GM12878 (cell line): ENCODE measurements around the gene EXD3.

ENCODE experiments used
- ATF2 ChIP-seq: IDR thresholded peaks from 2 replicates; pipeline ENCODE4 v1.6.1; 2012; ENCODE audit warnings: low read length, inconsistent platforms
- ATF3 ChIP-seq: IDR thresholded peaks from 2 replicates; pipeline ENCODE4 v1.6.1; 2011; ENCODE audit warnings: low read depth, mild to moderate bottlenecking, low read length, moderate library complexity, borderline replicate concordance; ENCODE audit errors: extremely low read depth
- ATF7 ChIP-seq: fragments of 450-650 bp; IDR thresholded peaks from 2 replicates; pipeline ENCODE4 v1.6.1; 2016; ENCODE audit warnings: low read depth, mild to moderate bottlenecking
- CREB1 ChIP-seq: IDR thresholded peaks from 2 replicates; pipeline ENCODE4 v1.6.1; 2012; ENCODE audit warnings: low read depth, mild to moderate bottlenecking, inconsistent platforms
- CTCF ChIP-seq, 3 experiments: IDR thresholded peaks in 2 of 3; conservative IDR thresholded peaks in 1 of 3; 2 replicates each; pipeline ENCODE4 v1.5.1; 2011; ENCODE audit warnings: low read depth in 3 of 3, low read length in 3 of 3, mild to moderate bottlenecking in 3 of 3, control low read depth in 2 of 3, moderate library complexity in 2 of 3, inconsistent platforms in 1 of 3, mixed read lengths in 1 of 3; ENCODE audit not compliant: control insufficient read depth in 2 of 3, insufficient read depth in 1 of 3; ENCODE audit errors: extremely low read depth in 1 of 3
- EZH2 ChIP-seq: IDR thresholded peaks from 2 replicates; pipeline ENCODE4 v1.6.1; 2012; ENCODE audit warnings: low read depth, mild to moderate bottlenecking, control low read depth, inconsistent platforms, low read length, borderline replicate concordance; ENCODE audit not compliant: control insufficient read depth
- FOXM1 ChIP-seq: IDR thresholded peaks from 2 replicates; pipeline ENCODE4 v1.6.1; 2012; ENCODE audit warnings: low read depth, mild to moderate bottlenecking, inconsistent platforms, low read length, moderate library complexity
- NR2C2 ChIP-seq: IDR thresholded peaks from 2 replicates; pipeline ENCODE4 v1.6.1; 2011; ENCODE audit warnings: borderline replicate concordance, low read depth; ENCODE audit not compliant: control insufficient read depth, insufficient read length
- POLR2AphosphoS5 ChIP-seq: IDR thresholded peaks from 2 replicates; pipeline ENCODE4 v1.6.1; 2011; ENCODE audit warnings: mild to moderate bottlenecking, low read length, inconsistent platforms
- RBBP5 ChIP-seq: fragments of 200-600 bp; sonication (generic); conservative IDR thresholded peaks from 2 replicates; pipeline ENCODE4 v1.6.1; 2016
- SUPT20H ChIP-seq: IDR thresholded peaks from 2 replicates; pipeline ENCODE4 v1.6.1; 2011; ENCODE audit warnings: low read depth, mild to moderate bottlenecking, low read length, moderate library complexity, borderline replicate concordance; ENCODE audit not compliant: control insufficient read depth
- TAF1 ChIP-seq: IDR thresholded peaks from 2 replicates; pipeline ENCODE4 v1.6.1; 2011; ENCODE audit warnings: mild to moderate bottlenecking, low read depth, low read length, borderline replicate concordance
- TBL1XR1 ChIP-seq: IDR thresholded peaks from 2 replicates; pipeline ENCODE4 v1.6.1; 2012; ENCODE audit warnings: low read depth, low read length, improper control_type of control experiment

DNA sequence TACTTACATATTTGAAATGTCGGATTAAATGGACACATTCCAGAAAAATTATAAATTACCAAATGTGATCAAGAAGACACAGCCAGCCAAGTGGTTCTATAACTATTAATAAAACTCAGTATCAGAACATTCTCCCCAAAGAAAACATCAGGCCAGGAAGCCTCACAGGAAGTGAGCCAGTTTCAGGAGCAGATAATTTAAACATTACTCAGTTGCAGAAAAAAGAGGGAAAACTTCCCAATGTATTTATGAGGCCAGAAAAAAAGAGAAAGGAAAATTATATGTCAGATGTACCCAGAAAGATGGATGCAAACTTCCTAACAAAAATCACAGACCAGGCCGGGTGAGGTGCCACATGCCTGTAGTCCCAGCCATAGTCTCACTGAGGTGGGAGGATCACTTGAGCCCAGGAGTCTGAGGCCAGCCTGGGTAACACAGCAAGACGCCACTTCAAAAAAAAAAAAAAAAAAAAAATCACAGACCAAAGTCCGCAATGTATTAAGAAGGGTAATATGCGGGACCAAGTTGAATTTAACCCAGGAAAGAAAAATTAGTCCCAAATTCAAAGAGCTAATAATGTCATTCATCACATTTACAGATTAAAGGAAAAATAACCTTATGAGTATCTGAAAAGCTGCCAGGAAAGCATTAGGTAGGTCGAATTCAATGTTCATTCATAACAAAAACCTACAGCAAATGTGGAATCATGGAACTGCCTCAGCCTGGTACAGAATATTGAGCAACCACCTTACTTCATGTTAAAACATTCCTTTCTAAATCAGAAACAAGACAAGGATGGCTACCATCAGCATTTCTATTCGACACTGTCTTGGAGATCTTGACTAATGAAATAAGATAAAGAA, 83.7 kb downstream of the EXD3 start:
- TF ChIP-seq TBL1XR1, result no peak
- TF ChIP-seq POLR2AphosphoS5, result no peak
- TF ChIP-seq SUPT20H, result no peak
- TF ChIP-seq EZH2, result no peak
- no peak for TF ChIP-seq RBBP5
- no peak for TF ChIP-seq NR2C2
- TF ChIP-seq CTCF (IDR thresholded peaks at IDR 0.05 in 2 of 3, conservative IDR thresholded peaks at IDR 0.05 in 1 of 3; ENCODE audit: control insufficient read depth in 2 of 3, extremely low read depth in 1 of 3, insufficient read depth in 1 of 3, low read depth in 3 of 3, low read length in 3 of 3), result no peak
- no peak for TF ChIP-seq FOXM1
- TF ChIP-seq CREB1, result no peak
- no peak for TF ChIP-seq ATF3
- TF ChIP-seq ATF2, result no peak
- no peak for TF ChIP-seq ATF7
- TF ChIP-seq TAF1, result no peak
